CD14-positive monocyte (primary cell): ENCODE data around the gene SPATA12. TPM values are rescaled to one million over a fixed set of nuclear protein-coding genes. Genes with fewer than 3 reads are reported as not detected.

Experiments
- DNase-seq, 3 donors: peaks; one replicate each; pipeline ENCODE4 v3.0.0-alpha.2; 2011 to 2022
- H2AFZ ChIP-seq: 2 replicates; pipeline ENCODE4 v1.6.0; 2012; ENCODE audit warnings: mild to moderate bottlenecking, low read depth, low read length, inconsistent platforms; ENCODE audit not compliant: insufficient read depth, poor library complexity, severe bottlenecking
- H3K27ac ChIP-seq, 2 donors: 1 replicate in 1 of 2; 2 replicates in 1 of 2; pipeline ENCODE4 v1.5.1; 2012 to 2013; ENCODE audit warnings: low read length in 2 of 2, control low read depth in 1 of 2, inconsistent platforms in 1 of 2, low read depth in 1 of 2, mild to moderate bottlenecking in 1 of 2
- H3K27me3 ChIP-seq, 2 donors: one replicate each; pipeline versions ENCODE4 v1.6.0 to v1.6.1; 2011 to 2013; ENCODE audit warnings: low read length in 2 of 2; ENCODE audit not compliant: control insufficient read depth in 2 of 2, insufficient read depth in 2 of 2
- H3K36me3 ChIP-seq, 2 donors: replicated peaks in 1 of 2; 1 replicate in 1 of 2; 2 replicates in 1 of 2; pipeline versions ENCODE4 v1.5.1 to v1.6.1; 2012 to 2013; ENCODE audit warnings: low read length in 2 of 2, control low read depth in 1 of 2, inconsistent platforms in 1 of 2, mild to moderate bottlenecking in 1 of 2; ENCODE audit not compliant: insufficient read depth in 2 of 2, control insufficient read depth in 1 of 2
- H3K4me1 ChIP-seq, 2 donors: 1 replicate in 1 of 2; 2 replicates in 1 of 2; pipeline versions ENCODE4 v1.5.1 to v1.6.1; 2012 to 2013; ENCODE audit warnings: low read length in 2 of 2, control low read depth in 1 of 2, inconsistent platforms in 1 of 2, mild to moderate bottlenecking in 1 of 2, moderate library complexity in 1 of 2; ENCODE audit not compliant: insufficient read depth in 2 of 2, control insufficient read depth in 1 of 2
- H3K4me2 ChIP-seq: replicated peaks from 2 replicates; pipeline ENCODE3; 2012; ENCODE audit warnings: low read length, moderate library complexity, mild to moderate bottlenecking; ENCODE audit not compliant: poor library complexity, severe bottlenecking; ENCODE audit errors: extremely low read depth
- H3K4me3 ChIP-seq, 3 experiments: fragments of 200-600 bp in 1 of 3; sonication (generic) in 1 of 3; replicated peaks in 1 of 3; 1 replicate in 2 of 3; 2 replicates in 1 of 3; pipeline ENCODE4 v1.5.1; 2011 to 2013; ENCODE audit warnings: low read length in 3 of 3, mild to moderate bottlenecking in 3 of 3, control low read depth in 2 of 3, low read depth in 2 of 3, inconsistent platforms in 1 of 3, moderate library complexity in 1 of 3
- H3K79me2 ChIP-seq: 2 replicates; pipeline ENCODE4 v1.6.0; 2012; ENCODE audit warnings: mild to moderate bottlenecking, control low read depth, inconsistent platforms, low read length, moderate library complexity; ENCODE audit not compliant: insufficient read depth
- H3K9ac ChIP-seq: 2 replicates; pipeline ENCODE4 v1.6.0; 2017; ENCODE audit warnings: low read length, mild to moderate bottlenecking; ENCODE audit not compliant: insufficient read depth, poor library complexity, severe bottlenecking
- H3K9me3 ChIP-seq, 2 donors: replicated peaks in 1 of 2; 1 replicate in 1 of 2; 2 replicates in 1 of 2; pipeline versions ENCODE4 v1.5.1 to v1.6.1; 2012 to 2013; ENCODE audit warnings: low read length in 2 of 2, control low read depth in 1 of 2; ENCODE audit not compliant: control insufficient read depth in 1 of 2, insufficient read depth in 1 of 2
- H4K20me1 ChIP-seq: 2 replicates; pipeline ENCODE4 v1.6.0; 2012; ENCODE audit warnings: mild to moderate bottlenecking, low read length, control low read depth, moderate library complexity; ENCODE audit not compliant: insufficient read depth
- H3K27ac Mint-ChIP-seq, 7 donors: one replicate each; pipeline ENCODE4 v1.8.0; 2020; ENCODE audit warnings: mild to moderate bottlenecking in 7 of 7, mixed read lengths in 7 of 7, moderate library complexity in 6 of 7, inconsistent platforms in 2 of 7
- H3K27me3 Mint-ChIP-seq, 3 donors: one replicate each; pipeline ENCODE4 v1.8.0; 2021 to 2022; ENCODE audit warnings: low read depth in 3 of 3, mild to moderate bottlenecking in 3 of 3, mixed read lengths in 3 of 3, moderate library complexity in 3 of 3, inconsistent platforms in 1 of 3
- H3K36me3 Mint-ChIP-seq, 2 donors: one replicate each; pipeline ENCODE4 v1.8.0; 2020; ENCODE audit warnings: mixed read lengths in 2 of 2, inconsistent platforms in 1 of 2, mild to moderate bottlenecking in 1 of 2
- H3K4me1 Mint-ChIP-seq: one replicate; pipeline ENCODE4 v1.8.0; 2020; ENCODE audit warnings: mild to moderate bottlenecking, mixed read lengths
- H3K4me3 Mint-ChIP-seq, 2 donors: one replicate each; pipeline ENCODE4 v1.8.0; 2020; ENCODE audit warnings: mild to moderate bottlenecking in 2 of 2, mixed read lengths in 2 of 2, moderate library complexity in 1 of 2
- H3K9me3 Mint-ChIP-seq, 7 donors: one replicate each; pipeline ENCODE4 v1.8.0; 2020 to 2022; ENCODE audit warnings: mixed read lengths in 7 of 7, mild to moderate bottlenecking in 6 of 7, moderate library complexity in 6 of 7, inconsistent platforms in 2 of 7
- CTCF ChIP-seq: fragments of 200-600 bp; IDR thresholded peaks from one replicate; pipeline ENCODE4 v1.8.0; 2022; ENCODE audit warnings: antibody characterized with exemption, mild to moderate bottlenecking
- WGBS: methylation state at CpG from one replicate; pipeline ENCODE4 v1.1.5; 2013; ENCODE audit warnings: missing lambda C conversion rate; ENCODE audit not compliant: insufficient coverage; 5-methylcytosine and 5-hydroxymethylcytosine counted together
- intact Hi-C, 2 donors: fragments of 100-400 bp; cut with micrococcal nuclease; formaldehyde crosslinking; loops; one replicate each; pipeline versions ENCODE4 v1.15.0 to v1.15.1; 2023
- polyA plus RNA-seq, 3 donors: library from polyadenylated mRNA; depleted of rRNA in 1 of 3; unstranded in 2 of 3; stranded (reverse) in 1 of 3; fragments of 300-500 nt in 2 of 3; fragments of >200 nt in 1 of 3; fragmentation: Illumina TruSeq in 2 of 3; gene quantifications; 1 replicate in 2 of 3; 2 replicates in 1 of 3; pipeline ENCODE4 v1.2.3, GENCODE V29; 2012 to 2021

The SPATA12 gene
- polyA plus RNA-seq, 3 donors: 0.07 to 0.16 (median 0.10) TPM

DNA sequence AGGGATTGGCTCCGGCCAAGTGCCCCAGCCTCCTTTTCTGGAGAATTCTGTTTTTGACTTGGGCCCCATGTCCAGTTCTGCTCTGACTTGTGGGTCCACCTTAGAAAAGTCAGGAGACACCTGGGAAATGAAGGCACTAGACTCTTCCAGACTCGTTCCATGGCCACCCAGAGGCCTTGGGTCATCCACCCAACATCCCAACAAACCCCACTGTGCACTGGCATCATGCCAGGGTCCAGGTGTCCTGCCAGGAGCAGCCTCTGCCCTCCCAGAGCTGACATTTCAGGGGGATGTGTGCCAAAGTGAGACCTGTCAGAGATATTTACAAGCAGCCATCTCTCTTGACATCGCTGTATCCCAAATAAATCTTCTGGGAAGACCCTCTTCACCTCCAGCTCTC lies 13.2 kb downstream of the SPATA12 start:
- H3K36me3 ChIP-seq: no peaks in the 10 kb centered on the region
- H3K27me3 ChIP-seq: peaks cover 17 to 25% of the 10 kb centered on the region in 2 donors
- no peak overlapping the region for H3K4me2 ChIP-seq
- 95% methylated on average over 2 of the region's 3 CpGs for WGBS
- H3K4me3 ChIP-seq: no peak overlapping the region
- Mint-ChIP-seq H3K9me3 (peaks cover 0 to 6% (median 1%) of the 10 kb centered on the region in 7 donors), H3K27ac (peak overlapping the region in 1 of 7 donors; percentile 43), H3K4me1 (peaks cover 19% of the 10 kb centered on the region), H3K36me3 (peaks cover 0 to 1% of the 10 kb centered on the region in 2 donors), H3K4me3 (no peak overlapping the region), H3K27me3 (peaks cover 23 to 31% (median 24%) of the 10 kb centered on the region in 3 donors)
- intact Hi-C loops: no loop called here
- H4K20me1 ChIP-seq: no peaks in the 10 kb centered on the region
- H3K4me1 ChIP-seq: peaks cover 10 to 13% of the 10 kb centered on the region in 2 donors
- TF ChIP-seq CTCF: no peak
- no peaks in the 10 kb centered on the region for H3K79me2 ChIP-seq
- H3K27ac ChIP-seq: no peak overlapping the region
- no peaks in the 10 kb centered on the region for H3K9me3 ChIP-seq
- no peak overlapping the region for H3K9ac ChIP-seq
- H2AFZ ChIP-seq: no peak overlapping the region
- DNase-seq: no peak

DNA sequence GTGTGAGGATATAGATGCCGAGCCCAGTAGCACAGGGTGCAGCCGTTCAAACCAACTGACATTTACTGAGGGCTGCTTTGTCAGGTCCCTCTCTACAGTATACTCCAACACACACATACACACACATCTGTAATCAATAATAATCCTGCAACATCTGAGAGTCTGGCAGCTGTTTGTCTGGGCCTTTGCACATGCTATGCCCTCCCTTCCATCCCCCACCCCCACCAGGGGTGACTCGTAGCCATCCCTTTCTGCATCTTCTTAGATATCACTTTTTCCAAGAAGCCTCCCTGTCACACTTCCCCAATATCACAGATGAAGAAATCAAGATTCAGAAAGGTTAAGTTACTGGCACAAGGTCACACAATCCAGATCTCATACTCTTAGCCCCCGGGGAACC lies 13.7 kb downstream of the SPATA12 start:
- Histone ChIP-seq H3K4me1 (peaks cover 9 to 11% of the 10 kb centered on the region in 2 donors), H3K79me2 (no peaks in the 10 kb centered on the region), H3K27me3 (peaks cover 17 to 29% of the 10 kb centered on the region in 2 donors), H3K9me3 (no peaks in the 10 kb centered on the region), H4K20me1 (no peaks in the 10 kb centered on the region), H3K4me2 (no peak overlapping the region), H3K4me3 (no peak overlapping the region), H2AFZ (no peak overlapping the region), H3K36me3 (no peaks in the 10 kb centered on the region), H3K9ac (no peak overlapping the region), H3K27ac (no peak overlapping the region)
- 93% methylated on average over 2 of the region's 4 CpGs for WGBS
- Mint-ChIP-seq H3K4me1 (peaks cover 14% of the 10 kb centered on the region), H3K27ac (no peak overlapping the region), H3K27me3 (peaks cover 23 to 31% (median 29%) of the 10 kb centered on the region in 3 donors), H3K4me3 (no peak overlapping the region), H3K9me3 (peaks cover 0 to 6% (median 1%) of the 10 kb centered on the region in 7 donors), H3K36me3 (peaks cover 0 to 1% of the 10 kb centered on the region in 2 donors)
- intact Hi-C loops: no loop called here
- TF ChIP-seq CTCF: no peak
- no peak for DNase-seq
